Colonic mucosa (tissue), 4 donors: ENCODE data around the gene LHX3. TPM values are rescaled to one million over a fixed set of nuclear protein-coding genes. Genes with fewer than 3 reads are reported as not detected.

ENCODE experiments used
- DNase-seq: peaks from one replicate; pipeline ENCODE4 v3.0.0-alpha.2; 2020
- H3K27ac ChIP-seq: fragments of 200-600 bp; one replicate; pipeline ENCODE4 v1.8.0; 2021
- H3K27me3 ChIP-seq: fragments of 200-600 bp; one replicate; pipeline ENCODE4 v1.8.0; 2021
- H3K36me3 ChIP-seq: fragments of 200-600 bp; one replicate; pipeline ENCODE4 v1.8.0; 2021
- H3K4me1 ChIP-seq: fragments of 200-600 bp; one replicate; pipeline ENCODE4 v1.8.0; 2021; ENCODE audit warnings: mild to moderate bottlenecking
- H3K4me3 ChIP-seq: fragments of 200-600 bp; one replicate; pipeline ENCODE4 v1.8.0; 2021
- H3K9ac ChIP-seq, 2 donors: one replicate each; pipeline ENCODE4 v1.7.0; 2013; ENCODE audit warnings: control low read depth in 2 of 2, low read depth in 2 of 2, low read length in 2 of 2
- H3K9me3 ChIP-seq: fragments of 200-600 bp; one replicate; pipeline ENCODE4 v1.8.0; 2021
- intact Hi-C: fragments of 100-400 bp; cut with DNase I; formaldehyde crosslinking; loops from one replicate; pipeline ENCODE4 v1.14.1; 2022
- total RNA-seq, 2 donors: library from RNA; stranded (reverse); fragmentation: NEBNext Ultra II Directional in 1 of 2; extraction: Animal tissue kit (Norgen Biotek cat#: 25700) in 1 of 2; gene quantifications; one replicate each; pipeline ENCODE4 v1.2.1, GENCODE V29; 2021
- TF ChIP-seq, protein P1 (sequence below): fragments of 200-600 bp; IDR thresholded peaks from one replicate; pipeline ENCODE4 v1.8.0; 2022; ENCODE audit warnings: antibody characterized with exemption, mild to moderate bottlenecking
- donor health status: healthy.
- donor health status: DM: no; HTN: no; CAD: no.
- donor health status: DM: no; HTN: no; CAD: no.

LHX3 gene
- total RNA-seq, 2 donors from 2014 or later, result not detected

DNA sequence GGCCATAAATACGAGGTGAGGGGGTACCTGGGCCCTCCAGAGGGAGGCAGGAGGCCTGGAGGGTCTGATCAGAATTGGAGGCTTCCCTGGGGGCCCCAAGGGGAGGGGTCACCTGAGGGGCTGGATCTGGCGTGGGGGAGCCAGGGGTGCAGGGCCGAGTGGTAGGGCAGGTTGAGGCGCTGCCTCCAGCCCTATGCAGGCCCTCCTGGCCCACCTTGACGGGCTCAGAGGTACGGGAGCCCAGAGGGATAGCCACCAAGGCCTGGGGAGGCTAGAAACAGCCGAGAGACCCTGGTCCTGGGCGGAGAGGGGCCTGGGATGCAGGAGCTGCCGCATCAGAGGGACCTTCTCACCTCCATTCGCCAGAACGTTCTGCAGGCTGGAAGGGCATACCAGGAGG is 24.3 kb downstream of the LHX3 start:
- TF ChIP-seq, protein P1, sequence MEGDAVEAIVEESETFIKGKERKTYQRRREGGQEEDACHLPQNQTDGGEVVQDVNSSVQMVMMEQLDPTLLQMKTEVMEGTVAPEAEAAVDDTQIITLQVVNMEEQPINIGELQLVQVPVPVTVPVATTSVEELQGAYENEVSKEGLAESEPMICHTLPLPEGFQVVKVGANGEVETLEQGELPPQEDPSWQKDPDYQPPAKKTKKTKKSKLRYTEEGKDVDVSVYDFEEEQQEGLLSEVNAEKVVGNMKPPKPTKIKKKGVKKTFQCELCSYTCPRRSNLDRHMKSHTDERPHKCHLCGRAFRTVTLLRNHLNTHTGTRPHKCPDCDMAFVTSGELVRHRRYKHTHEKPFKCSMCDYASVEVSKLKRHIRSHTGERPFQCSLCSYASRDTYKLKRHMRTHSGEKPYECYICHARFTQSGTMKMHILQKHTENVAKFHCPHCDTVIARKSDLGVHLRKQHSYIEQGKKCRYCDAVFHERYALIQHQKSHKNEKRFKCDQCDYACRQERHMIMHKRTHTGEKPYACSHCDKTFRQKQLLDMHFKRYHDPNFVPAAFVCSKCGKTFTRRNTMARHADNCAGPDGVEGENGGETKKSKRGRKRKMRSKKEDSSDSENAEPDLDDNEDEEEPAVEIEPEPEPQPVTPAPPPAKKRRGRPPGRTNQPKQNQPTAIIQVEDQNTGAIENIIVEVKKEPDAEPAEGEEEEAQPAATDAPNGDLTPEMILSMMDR, result no peak
- H3K27me3 ChIP-seq, result no peaks in the 10 kb centered on the region
- H3K36me3 ChIP-seq, result no peaks in the 10 kb centered on the region
- no peak overlapping the region for H3K4me3 ChIP-seq
- no peaks in the 10 kb centered on the region for H3K9me3 ChIP-seq
- no peak for DNase-seq
- H3K4me1 ChIP-seq, result no peaks in the 10 kb centered on the region
- no peak overlapping the region for H3K9ac ChIP-seq
- H3K27ac ChIP-seq, result no peak overlapping the region
- intact Hi-C loops, result no loop called here

DNA sequence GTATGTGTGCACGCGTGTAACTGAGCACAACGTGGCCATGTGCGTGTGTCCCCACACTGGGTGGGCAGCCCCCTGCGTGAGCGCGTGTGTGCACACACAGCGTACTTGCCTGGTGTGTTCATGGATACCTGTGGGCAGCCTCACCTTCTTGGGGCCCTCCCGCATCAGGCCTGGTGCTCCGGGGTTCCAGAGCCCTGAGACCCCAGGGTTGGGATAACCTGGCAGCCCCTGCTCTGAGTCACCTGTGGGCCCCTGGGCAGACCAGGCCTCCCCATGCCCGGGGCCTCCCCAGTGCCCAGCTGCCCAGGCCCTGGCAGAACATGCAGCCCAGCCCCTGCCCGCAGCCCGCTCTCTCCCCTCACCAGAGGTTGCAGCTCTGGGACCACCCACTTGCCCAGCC is 25.2 kb downstream of the LHX3 start:
- intact Hi-C loops, result loop anchor here (10.0 kb wide), 1 partner anchor 105 kb away; no protein-coding TSS in a partner anchor
- Histone ChIP-seq H3K9ac (no peak overlapping the region), H3K9me3 (no peaks in the 10 kb centered on the region), H3K36me3 (no peaks in the 10 kb centered on the region), H3K27ac (no peak overlapping the region), H3K27me3 (no peaks in the 10 kb centered on the region), H3K4me1 (no peaks in the 10 kb centered on the region), H3K4me3 (no peak overlapping the region)
- no peak for DNase-seq
- TF ChIP-seq, protein P1, result no peak

DNA sequence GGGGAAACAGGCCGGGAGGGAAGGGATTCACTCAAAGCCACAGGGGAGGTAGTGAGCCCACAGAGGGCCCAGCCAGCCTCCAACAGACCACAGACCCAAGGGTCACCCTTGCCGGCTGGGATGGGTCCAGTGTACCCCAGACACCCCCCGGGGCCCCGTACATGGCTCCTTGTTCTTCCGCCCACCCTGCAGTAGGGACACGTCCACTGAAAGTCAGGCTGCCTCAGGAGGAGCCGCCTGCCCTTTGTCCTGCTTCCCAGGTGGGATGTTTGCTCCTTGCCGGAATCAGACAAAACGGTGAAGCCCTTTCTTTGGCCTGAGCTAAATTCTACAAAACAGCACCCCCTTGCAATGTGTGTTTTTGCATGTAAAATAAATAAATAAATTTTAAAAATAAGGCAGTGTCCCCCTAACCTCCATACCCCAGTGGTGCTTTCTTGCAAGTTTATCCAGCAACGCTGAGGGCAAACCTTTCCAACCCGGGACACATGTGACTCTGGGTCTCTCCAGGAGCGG is 25.8 kb downstream of the LHX3 start:
- Histone ChIP-seq H3K9ac (no peak overlapping the region), H3K36me3 (no peaks in the 10 kb centered on the region), H3K27me3 (no peaks in the 10 kb centered on the region), H3K27ac (no peak overlapping the region), H3K4me3 (no peak overlapping the region), H3K4me1 (no peaks in the 10 kb centered on the region), H3K9me3 (no peaks in the 10 kb centered on the region)
- intact Hi-C loops, result loop anchor here (10.0 kb wide), 1 partner anchor 106 kb away; no protein-coding TSS in a partner anchor
- no peak for DNase-seq
- TF ChIP-seq, protein P1, result no peak

DNA sequence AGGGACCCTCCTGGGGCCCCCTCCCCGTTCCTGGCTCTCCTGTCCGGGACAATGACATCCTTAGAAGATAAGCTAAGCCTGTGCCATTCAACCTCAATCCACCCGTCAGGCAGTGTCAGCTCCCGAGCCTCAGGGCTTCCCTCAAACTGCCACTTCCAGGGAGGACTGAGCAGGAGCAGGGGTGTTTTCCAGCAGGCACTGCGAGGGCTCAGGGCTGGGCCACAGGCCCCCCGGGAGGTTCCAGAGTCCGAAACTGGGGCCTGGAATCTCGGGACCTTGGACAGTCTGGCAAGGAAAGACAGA is 26.2 kb downstream of the LHX3 start:
- no peaks in the 10 kb centered on the region for H3K4me1 ChIP-seq
- H3K9me3 ChIP-seq, result no peaks in the 10 kb centered on the region
- intact Hi-C loops, result loop anchor here (10.0 kb wide), 1 partner anchor 106 kb away; no protein-coding TSS in a partner anchor
- no peak overlapping the region for H3K27ac ChIP-seq
- no peaks in the 10 kb centered on the region for H3K36me3 ChIP-seq
- TF ChIP-seq, protein P1, result no peak
- no peak overlapping the region for H3K9ac ChIP-seq
- DNase-seq, result no peak
- H3K4me3 ChIP-seq, result no peak overlapping the region
- no peaks in the 10 kb centered on the region for H3K27me3 ChIP-seq

DNA sequence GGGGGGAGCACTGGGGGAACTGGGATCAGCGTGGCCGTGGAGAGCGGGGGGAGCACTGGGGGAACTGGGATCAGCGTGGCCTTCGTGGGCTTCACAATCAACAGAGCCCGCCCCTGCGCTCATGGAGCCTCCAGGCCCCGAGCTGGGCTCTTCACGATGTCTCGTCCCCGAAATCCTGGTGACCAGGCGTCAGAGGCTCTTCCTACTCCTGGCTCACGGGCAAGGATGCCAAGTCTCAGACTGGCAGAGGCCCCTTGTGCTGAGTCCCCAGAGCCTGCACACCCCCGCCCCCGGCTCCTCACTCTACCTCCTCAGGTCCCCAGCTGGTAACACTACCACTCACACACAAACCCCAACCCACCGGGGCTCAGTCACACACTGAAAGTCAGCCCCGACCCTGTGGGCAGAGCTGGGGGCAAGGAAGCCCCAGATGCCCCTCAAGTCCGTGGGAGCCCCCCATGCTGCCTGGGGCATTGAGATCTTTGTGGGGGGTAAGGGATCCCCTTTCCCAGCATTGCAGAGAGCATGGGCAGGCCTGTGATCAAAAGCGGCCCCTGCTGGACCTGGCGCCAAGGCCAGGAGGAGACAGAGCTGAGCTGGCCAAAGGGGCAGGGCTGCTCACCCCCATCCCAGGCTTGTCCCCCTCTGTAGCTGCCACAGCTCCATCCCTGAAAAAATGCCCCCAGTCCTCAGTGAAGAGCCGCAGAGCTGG is 26.7 kb downstream of the LHX3 start:
- TF ChIP-seq, protein P1, result no peak
- H3K27ac ChIP-seq, result no peak overlapping the region
- intact Hi-C loops, result loop anchor here (10.0 kb wide), 1 partner anchor 107 kb away; no protein-coding TSS in a partner anchor

More for the DNA sequence above, 26.7 kb downstream of the LHX3 start:
- Histone ChIP-seq H3K4me1 (no peaks in the 10 kb centered on the region), H3K36me3 (no peaks in the 10 kb centered on the region), H3K9me3 (no peaks in the 10 kb centered on the region), H3K9ac (no peak overlapping the region), H3K4me3 (no peak overlapping the region), H3K27me3 (no peaks in the 10 kb centered on the region)
- no peak for DNase-seq
